Mammary epithelial cell (primary cell): Measurements from ENCODE around the gene RAD51.

Source experiments
- CTCF ChIP-seq, 2 donors: IDR thresholded peaks in 1 of 2; conservative IDR thresholded peaks in 1 of 2; 2 replicates each; pipeline ENCODE4 v1.5.1; 2011 to 2012; ENCODE audit warnings: inconsistent platforms in 2 of 2, low read length in 2 of 2, mild to moderate bottlenecking in 2 of 2, control low read depth in 1 of 2, low read depth in 1 of 2; ENCODE audit not compliant: insufficient read depth in 1 of 2; ENCODE audit errors: extremely low read depth in 1 of 2
- EZH2 ChIP-seq: IDR thresholded peaks from 2 replicates; pipeline ENCODE4 v1.6.1; 2012; ENCODE audit warnings: low read length, inconsistent platforms, borderline replicate concordance

- TF ChIP-seq CTCF (conservative IDR thresholded peaks at IDR 0.05 in 1 of 2, IDR thresholded peaks at IDR 0.05 in 1 of 2; ENCODE audit: extremely low read depth in 1 of 2, insufficient read depth in 1 of 2, low read depth in 1 of 2, low read length in 2 of 2) (no peak), EZH2 (no peak)
Measured at GRCh38 chr15:40746916-40747418, 52.0 kb downstream of the RAD51 start.
